HG03558 (cell line): ENCODE measurements around the gene WDPCP.
A peak's percentile ranks its signal among the peaks of the same experiment; 100 is the strongest.
"Not testable (repeated sequence)": the region's sequence is repeated elsewhere in the genome, so short reads cannot be mapped to it uniquely, and the experiment has no call there.

Experiments used
- ATAC-seq: cut with Tn5 transposase; IDR thresholded peaks from one replicate; pipeline ENCODE4 v1.9.1; 2021; ENCODE audit warnings: moderate number of reproducible peaks; ENCODE audit not compliant: unreplicated experiment; ENCODE audit errors: extremely low read depth

The WDPCP gene, protein sequence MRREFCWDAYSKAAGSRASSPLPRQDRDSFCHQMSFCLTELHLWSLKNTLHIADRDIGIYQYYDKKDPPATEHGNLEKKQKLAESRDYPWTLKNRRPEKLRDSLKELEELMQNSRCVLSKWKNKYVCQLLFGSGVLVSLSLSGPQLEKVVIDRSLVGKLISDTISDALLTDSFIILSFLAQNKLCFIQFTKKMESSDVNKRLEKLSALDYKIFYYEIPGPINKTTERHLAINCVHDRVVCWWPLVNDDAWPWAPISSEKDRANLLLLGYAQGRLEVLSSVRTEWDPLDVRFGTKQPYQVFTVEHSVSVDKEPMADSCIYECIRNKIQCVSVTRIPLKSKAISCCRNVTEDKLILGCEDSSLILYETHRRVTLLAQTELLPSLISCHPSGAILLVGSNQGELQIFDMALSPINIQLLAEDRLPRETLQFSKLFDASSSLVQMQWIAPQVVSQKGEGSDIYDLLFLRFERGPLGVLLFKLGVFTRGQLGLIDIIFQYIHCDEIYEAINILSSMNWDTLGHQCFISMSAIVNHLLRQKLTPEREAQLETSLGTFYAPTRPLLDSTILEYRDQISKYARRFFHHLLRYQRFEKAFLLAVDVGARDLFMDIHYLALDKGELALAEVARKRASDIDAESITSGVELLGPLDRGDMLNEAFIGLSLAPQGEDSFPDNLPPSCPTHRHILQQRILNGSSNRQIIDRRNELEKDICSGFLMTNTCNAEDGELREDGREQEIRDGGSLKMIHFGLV

DNA sequence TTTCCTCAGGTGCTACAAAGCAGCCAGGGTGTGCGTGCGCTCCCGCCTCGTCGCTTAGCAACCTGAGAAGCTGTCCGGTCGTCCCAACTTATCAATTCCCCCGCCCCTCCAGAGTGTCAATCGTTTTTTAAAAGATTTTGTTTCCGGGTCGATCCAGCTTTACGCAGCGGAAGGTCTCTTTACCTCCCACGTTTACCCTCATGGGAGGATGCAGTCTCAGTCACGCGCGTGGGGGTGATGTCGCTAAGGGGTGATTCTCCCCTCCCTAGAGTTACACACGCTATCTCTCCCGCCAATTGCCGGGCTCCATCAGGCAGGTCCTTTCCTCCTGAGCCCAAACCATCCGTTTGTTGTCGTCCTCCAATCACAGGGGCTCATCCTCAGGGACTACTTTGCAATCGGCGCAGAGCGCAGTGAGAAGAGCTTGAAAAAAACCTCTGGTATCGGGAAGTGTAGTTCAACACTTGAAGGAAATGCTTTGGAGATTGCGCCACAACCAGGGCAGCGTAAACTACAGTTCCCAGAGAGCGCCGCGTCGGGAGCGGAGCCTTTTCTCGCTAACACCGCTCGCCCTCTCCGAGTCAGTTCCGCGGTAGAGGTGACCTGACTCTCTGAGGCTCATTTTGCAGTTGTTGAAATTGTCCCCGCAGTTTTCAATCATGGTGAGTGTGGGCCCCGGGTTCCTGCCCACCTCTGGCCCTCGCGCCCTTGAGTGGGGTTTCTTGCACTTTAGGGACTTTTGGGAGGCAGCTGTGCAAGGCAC is at the start of gene WDPCP, which contains the start of gene MDH1:
Gene WDPCP, minus strand, starts transcription at position 93 of the 763 bp plus-strand sequence. CDS start 206 bp downstream, outside the sequence.
Gene MDH1, plus strand, starts transcription at position 579 of the 763 bp plus-strand sequence. Its CDS starts 81 bp downstream, at position 660.
- peak; percentile 71 for ATAC-seq

DNA sequence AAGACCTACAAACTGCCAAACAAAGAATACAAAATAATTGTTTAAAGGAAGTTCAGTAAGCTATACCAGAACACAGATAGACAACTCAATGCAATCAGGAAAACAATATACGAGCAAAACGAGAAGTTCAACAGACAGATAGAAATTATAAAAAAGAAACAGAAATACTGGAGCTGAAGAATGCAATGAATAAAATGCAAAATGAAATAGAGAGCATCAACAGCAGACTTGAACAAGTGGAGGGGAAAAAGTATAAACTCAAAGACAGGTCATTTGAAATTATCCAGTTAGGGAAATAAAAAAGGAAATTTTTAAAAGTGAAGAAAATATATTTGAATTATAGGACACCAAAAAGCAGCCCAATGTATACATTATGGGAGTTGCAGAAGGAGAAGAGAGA is 44.1 kb upstream of the WDPCP start:
- ATAC-seq, result no peak

- no peak for ATAC-seq
Observed at GRCh38 chr2:63631501-63631900, 43.2 kb upstream of the WDPCP start.

- ATAC-seq, result no peak
Observed at GRCh38 chr2:63628403-63628942, 40.2 kb upstream of the WDPCP start.

- no peak for ATAC-seq
Observed at GRCh38 chr2:63627866-63628265, 39.6 kb upstream of the WDPCP start.

GRCh38 chr2:63623763-63624162 is 35.5 kb upstream of the WDPCP start:
- ATAC-seq, result not testable (repeated sequence)

- ATAC-seq, result no peak
Observed at GRCh38 chr2:63622751-63623150, 34.5 kb upstream of the WDPCP start.

DNA sequence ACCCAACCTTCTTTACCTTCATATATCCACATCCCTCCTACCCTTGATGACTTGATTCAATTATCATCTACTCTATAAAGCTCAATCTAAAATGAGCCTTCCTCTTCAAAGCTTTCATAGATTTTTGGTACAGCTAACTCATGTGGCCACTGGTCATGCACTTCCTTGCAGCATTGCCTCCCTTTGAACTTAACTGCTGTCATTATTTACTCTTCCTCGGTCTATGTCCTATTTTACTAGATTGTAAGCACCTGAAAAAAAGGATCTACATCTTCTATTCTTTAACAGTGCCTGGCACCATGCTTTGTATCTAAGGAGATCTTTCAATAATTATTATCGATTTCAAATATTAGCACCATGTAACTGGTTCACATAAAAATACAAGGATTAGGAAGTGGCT is 31.1 kb upstream of the WDPCP start:
- ATAC-seq, result no peak

DNA sequence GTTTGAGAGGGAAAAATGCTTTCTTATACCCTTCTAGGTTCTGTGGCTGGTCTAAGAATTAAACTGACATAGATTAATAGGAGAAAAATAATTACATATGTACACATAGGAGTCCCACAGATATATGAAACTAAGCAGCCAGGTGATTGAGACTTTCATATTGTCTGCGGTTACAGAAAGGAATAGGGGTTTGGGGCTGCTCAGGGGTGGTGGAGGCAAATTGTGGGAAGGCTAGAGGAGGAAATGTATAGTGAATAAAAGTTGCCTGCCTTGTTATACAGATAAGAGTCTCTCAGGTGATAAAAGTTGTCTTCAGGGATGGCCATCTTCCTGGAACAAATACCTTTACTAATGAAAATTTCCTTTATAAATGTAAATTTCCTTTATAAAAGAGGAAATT is 29.1 kb upstream of the WDPCP start:
- no peak for ATAC-seq

GRCh38 chr2:63614983-63615945 is 27.0 kb upstream of the WDPCP start:
- ATAC-seq, result no peak

GRCh38 chr2:63614448-63614968 is 26.2 kb upstream of the WDPCP start:
- no peak for ATAC-seq

- ATAC-seq, result no peak
Observed at GRCh38 chr2:63613391-63613901, 25.2 kb upstream of the WDPCP start.

GRCh38 chr2:63610525-63610924 is 22.2 kb upstream of the WDPCP start:
- no peak for ATAC-seq

DNA sequence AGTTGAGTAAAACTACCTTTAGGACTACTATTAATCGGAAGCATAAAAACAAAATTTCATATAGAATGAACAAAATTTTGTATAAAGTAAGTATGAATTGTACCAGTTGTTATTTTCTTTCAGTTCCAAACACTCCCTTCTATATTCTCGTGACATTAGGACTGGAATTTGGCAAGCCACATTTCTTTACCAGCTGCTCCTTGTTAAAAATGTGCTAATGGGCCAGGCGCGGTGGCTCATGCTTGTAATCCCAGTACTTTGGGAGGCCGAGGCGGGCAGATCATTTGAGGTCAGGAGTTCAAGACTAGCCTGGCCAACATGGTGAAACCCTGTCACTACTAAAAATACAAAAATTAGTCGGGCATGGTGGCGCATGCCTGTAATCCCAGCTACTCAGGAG is 20.6 kb upstream of the WDPCP start:
- not testable (repeated sequence) for ATAC-seq

DNA sequence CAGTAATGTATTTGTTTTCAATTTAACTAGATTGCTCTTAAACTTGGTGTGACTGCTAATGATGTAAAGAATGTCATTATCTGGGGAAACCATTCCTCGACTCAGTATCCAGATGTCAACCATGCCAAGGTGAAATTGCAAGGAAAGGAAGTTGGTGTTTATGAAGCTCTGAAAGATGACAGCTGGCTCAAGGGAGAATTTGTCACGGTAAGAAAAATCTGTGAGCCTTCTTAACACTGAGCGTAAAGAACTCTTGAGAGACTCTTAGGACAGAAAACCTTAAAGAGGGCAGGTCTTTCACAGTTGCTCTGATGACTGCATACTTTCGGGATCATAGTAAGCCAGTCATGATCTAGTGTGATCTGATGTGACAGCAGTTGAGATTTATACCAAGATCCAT is 16.4 kb upstream of the WDPCP start:
- ATAC-seq, result no peak

DNA sequence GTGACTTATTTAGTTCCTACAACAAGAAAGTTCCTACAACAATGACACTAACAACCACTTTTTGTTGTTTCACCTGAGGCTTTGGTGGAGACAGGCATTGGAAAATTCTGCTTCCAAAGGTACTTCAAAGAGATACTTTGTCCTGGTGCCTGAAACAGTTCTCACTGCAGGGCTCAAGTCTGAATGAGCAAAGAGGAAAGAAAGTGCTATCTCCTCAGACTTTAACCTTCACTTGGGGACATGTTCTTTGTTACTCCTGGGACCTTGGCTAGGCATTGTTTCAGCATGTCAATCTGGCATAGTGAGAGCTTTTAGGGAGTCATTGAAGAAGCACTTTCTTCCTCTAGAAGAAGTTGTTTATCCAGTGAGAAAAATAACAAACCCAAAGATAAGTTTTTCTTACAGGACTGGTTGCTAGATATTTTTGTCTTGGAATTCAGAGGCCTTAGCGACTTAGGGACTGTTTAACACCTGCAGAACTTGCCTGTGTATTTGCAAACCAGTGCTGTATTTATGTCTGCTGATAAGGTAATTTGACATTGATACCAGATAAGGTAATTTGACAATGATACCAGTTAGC is 12.7 kb upstream of the WDPCP start:
- ATAC-seq, result no peak

DNA sequence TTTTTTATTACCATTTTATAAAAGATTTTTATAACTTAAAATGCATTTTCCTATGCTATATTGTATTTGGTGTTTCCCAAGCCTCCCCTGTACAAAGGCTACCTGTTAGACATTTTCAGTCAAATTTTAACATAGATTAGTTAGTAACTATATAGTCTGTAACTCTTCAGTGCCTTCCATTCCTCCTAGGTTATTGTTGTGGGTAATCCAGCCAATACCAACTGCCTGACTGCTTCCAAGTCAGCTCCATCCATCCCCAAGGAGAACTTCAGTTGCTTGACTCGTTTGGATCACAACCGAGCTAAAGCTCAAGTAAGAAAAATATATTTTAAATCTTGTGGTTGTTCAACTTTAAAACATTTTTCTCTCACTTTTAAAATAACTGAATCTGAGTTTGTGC is 10.7 kb upstream of the WDPCP start:
- ATAC-seq, result no peak

GRCh38 chr2:63596401-63596883 is 8.2 kb upstream of the WDPCP start:
- no peak for ATAC-seq
